Measurements from ENCODE around the gene BOC. TPM values are rescaled to one million over a fixed set of nuclear protein-coding genes. Genes with fewer than 3 reads are reported as not detected.

The BOC gene
- total RNA-seq, 1 experiment from 2014 or later = 0.07 TPM

- H3K4me3 Mint-ChIP-seq (ENCODE audit: low read depth, unreplicated experiment) = no peak overlapping the region
- peaks cover 5% of the 10 kb centered on the region for H3K4me1 Mint-ChIP-seq (ENCODE audit: low read depth, unreplicated experiment)
- intact Hi-C loops (cut with micrococcal nuclease; ENCODE audit: unreplicated experiment) = no loop called here
- no peak for DNase-seq
- H3K27ac Mint-ChIP-seq (ENCODE audit: unreplicated experiment) = no peak overlapping the region
- no peak for TF ChIP-seq CTCF (IDR thresholded peaks at IDR 0.05; ENCODE audit: unreplicated experiment)
- BruUV-seq (replicated peaks) = no TSS peak
- H3K9me3 Mint-ChIP-seq (ENCODE audit: low read depth, unreplicated experiment) = no peaks in the 10 kb centered on the region
- no peaks in the 10 kb centered on the region for H3K36me3 Mint-ChIP-seq (ENCODE audit: insufficient read depth, unreplicated experiment)
- CTCF ChIA-PET = no interaction called here
- peaks cover 33% of the 10 kb centered on the region for H3K27me3 Mint-ChIP-seq (ENCODE audit: unreplicated experiment)
Observed at GRCh38 chr3:113270786-113271185, 59.4 kb downstream of the BOC start.

GRCh38 chr3:113271189-113271588 lies 59.8 kb downstream of the BOC start:
- Mint-ChIP-seq H3K27me3 (ENCODE audit: unreplicated experiment) (peaks cover 29% of the 10 kb centered on the region), H3K4me3 (ENCODE audit: low read depth, unreplicated experiment) (no peak overlapping the region)
- CTCF ChIA-PET = no interaction called here

GRCh38 chr3:113271594-113272384 lies 60.4 kb downstream of the BOC start:
- no TSS peak for BruUV-seq (replicated peaks)
- Mint-ChIP-seq H3K27ac (ENCODE audit: unreplicated experiment) (no peak overlapping the region), H3K4me3 (ENCODE audit: low read depth, unreplicated experiment) (no peak overlapping the region), H3K36me3 (ENCODE audit: insufficient read depth, unreplicated experiment) (no peaks in the 10 kb centered on the region), H3K9me3 (ENCODE audit: low read depth, unreplicated experiment) (no peaks in the 10 kb centered on the region), H3K4me1 (ENCODE audit: low read depth, unreplicated experiment) (peaks cover 9% of the 10 kb centered on the region), H3K27me3 (ENCODE audit: unreplicated experiment) (peaks cover 23% of the 10 kb centered on the region)
- intact Hi-C loops (cut with micrococcal nuclease; ENCODE audit: unreplicated experiment) = no loop called here
- DNase-seq = no peak
- no peak for TF ChIP-seq CTCF (IDR thresholded peaks at IDR 0.05; ENCODE audit: unreplicated experiment)
- CTCF ChIA-PET = no interaction called here

More at GRCh38 chr3:113271189-113271588, 59.8 kb downstream of the BOC start:
- Mint-ChIP-seq H3K4me1 (ENCODE audit: low read depth, unreplicated experiment) (peaks cover 9% of the 10 kb centered on the region), H3K9me3 (ENCODE audit: low read depth, unreplicated experiment) (no peaks in the 10 kb centered on the region), H3K27ac (ENCODE audit: unreplicated experiment) (no peak overlapping the region), H3K36me3 (ENCODE audit: insufficient read depth, unreplicated experiment) (no peaks in the 10 kb centered on the region)
- TF ChIP-seq CTCF (IDR thresholded peaks at IDR 0.05; ENCODE audit: unreplicated experiment) = no peak
- intact Hi-C loops (cut with micrococcal nuclease; ENCODE audit: unreplicated experiment) = no loop called here
- BruUV-seq (replicated peaks) = no TSS peak
- no peak for DNase-seq

GRCh38 chr3:113272385-113272779 lies 61.0 kb downstream of the BOC start:
- peaks cover 9% of the 10 kb centered on the region for H3K4me1 Mint-ChIP-seq (ENCODE audit: low read depth, unreplicated experiment)
- CTCF ChIA-PET = no interaction called here
- DNase-seq = no peak
- no peak for TF ChIP-seq CTCF (IDR thresholded peaks at IDR 0.05; ENCODE audit: unreplicated experiment)
- no peak overlapping the region for H3K27ac Mint-ChIP-seq (ENCODE audit: unreplicated experiment)
- no peaks in the 10 kb centered on the region for H3K36me3 Mint-ChIP-seq (ENCODE audit: insufficient read depth, unreplicated experiment)
- intact Hi-C loops (cut with micrococcal nuclease; ENCODE audit: unreplicated experiment) = no loop called here
- H3K4me3 Mint-ChIP-seq (ENCODE audit: low read depth, unreplicated experiment) = no peak overlapping the region
- peaks cover 17% of the 10 kb centered on the region for H3K27me3 Mint-ChIP-seq (ENCODE audit: unreplicated experiment)
- H3K9me3 Mint-ChIP-seq (ENCODE audit: low read depth, unreplicated experiment) = no peaks in the 10 kb centered on the region
- BruUV-seq (replicated peaks) = no TSS peak

Data from Calu3 (cell line).